BJ (cell line): ENCODE results near the gene C1QTNF3. TPM values are rescaled to one million over a fixed set of nuclear protein-coding genes. Genes with fewer than 3 reads are reported as not detected.
"Not testable (repeated sequence)": the region's sequence is repeated elsewhere in the genome, so short reads cannot be mapped to it uniquely, and the experiment has no call there.

ENCODE experiments used
- CTCF ChIA-PET: fragments of 350-600 bp; formaldehyde crosslinking; extraction: SDS; loops from one replicate; lab custom pipeline; 2021; ENCODE audit warnings: antibody characterized with exemption, inconsistent platforms; lab: Yijun Ruan, JAX
- POLR2A ChIA-PET: fragments of 300-600 bp; sonication (Branson Sonifier 250); formaldehyde crosslinking; extraction: SDS; loops from one replicate; lab custom pipeline; 2021; ENCODE audit warnings: antibody characterized with exemption; lab: Charles Lee
- DNase-seq: peaks from one replicate; pipeline ENCODE4 v3.0.0-alpha.2; 2011; ENCODE audit warnings: low read depth
- H3K27me3 ChIP-seq: 2 replicates; pipeline ENCODE4 v1.6.0; 2011; ENCODE audit warnings: low read length; ENCODE audit not compliant: control insufficient read depth, insufficient read depth
- H3K36me3 ChIP-seq: 2 replicates; pipeline ENCODE4 v1.5.1; 2011; ENCODE audit warnings: low read length; ENCODE audit not compliant: control insufficient read depth, insufficient read depth
- H3K4me3 ChIP-seq: 2 replicates; pipeline ENCODE4 v1.5.1; 2011; ENCODE audit warnings: low read depth, mild to moderate bottlenecking, control low read depth, low read length
- polyA plus RNA-seq: library from polyadenylated mRNA; depleted of rRNA; stranded (reverse); fragments of >200 nt; gene quantifications from 2 replicates; pipeline ENCODE4 v1.2.3, GENCODE V29; 2011
- TF ChIP-seq, protein P1 (sequence below): IDR thresholded peaks from 2 replicates; pipeline ENCODE4 v1.5.1; 2011; ENCODE audit warnings: low read depth, mild to moderate bottlenecking, control low read depth, inconsistent platforms, low read length, moderate library complexity; ENCODE audit not compliant: insufficient read depth

C1QTNF3 gene
- polyA plus RNA-seq, 1 experiment = 1.8 TPM

DNA sequence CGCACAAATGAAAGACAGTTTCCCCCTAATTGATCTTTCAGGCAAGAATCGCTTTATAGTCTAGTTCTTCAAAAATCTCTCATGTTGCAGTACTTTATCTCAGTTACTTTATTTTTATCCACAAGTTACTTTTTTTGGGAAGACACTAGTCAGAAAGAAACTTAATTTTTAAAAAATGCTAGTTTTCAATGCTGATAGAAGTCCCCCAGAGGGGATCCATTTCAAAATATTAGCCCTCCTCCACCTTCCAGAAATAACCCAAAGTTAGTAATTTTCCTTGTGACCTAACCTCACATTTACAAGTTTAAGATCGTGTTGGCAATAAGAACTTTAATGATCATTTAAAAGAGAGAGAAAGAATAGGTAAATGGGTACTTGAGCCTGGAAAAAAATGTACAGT lies 11.0 kb downstream of the C1QTNF3 start:
- H3K27me3 ChIP-seq = no peaks in the 10 kb centered on the region
- POLR2A ChIA-PET = no interaction called here
- DNase-seq = no peak
- no peaks in the 10 kb centered on the region for H3K36me3 ChIP-seq
- H3K4me3 ChIP-seq = no peak overlapping the region
- CTCF ChIA-PET = no interaction called here
- TF ChIP-seq, protein P1, sequence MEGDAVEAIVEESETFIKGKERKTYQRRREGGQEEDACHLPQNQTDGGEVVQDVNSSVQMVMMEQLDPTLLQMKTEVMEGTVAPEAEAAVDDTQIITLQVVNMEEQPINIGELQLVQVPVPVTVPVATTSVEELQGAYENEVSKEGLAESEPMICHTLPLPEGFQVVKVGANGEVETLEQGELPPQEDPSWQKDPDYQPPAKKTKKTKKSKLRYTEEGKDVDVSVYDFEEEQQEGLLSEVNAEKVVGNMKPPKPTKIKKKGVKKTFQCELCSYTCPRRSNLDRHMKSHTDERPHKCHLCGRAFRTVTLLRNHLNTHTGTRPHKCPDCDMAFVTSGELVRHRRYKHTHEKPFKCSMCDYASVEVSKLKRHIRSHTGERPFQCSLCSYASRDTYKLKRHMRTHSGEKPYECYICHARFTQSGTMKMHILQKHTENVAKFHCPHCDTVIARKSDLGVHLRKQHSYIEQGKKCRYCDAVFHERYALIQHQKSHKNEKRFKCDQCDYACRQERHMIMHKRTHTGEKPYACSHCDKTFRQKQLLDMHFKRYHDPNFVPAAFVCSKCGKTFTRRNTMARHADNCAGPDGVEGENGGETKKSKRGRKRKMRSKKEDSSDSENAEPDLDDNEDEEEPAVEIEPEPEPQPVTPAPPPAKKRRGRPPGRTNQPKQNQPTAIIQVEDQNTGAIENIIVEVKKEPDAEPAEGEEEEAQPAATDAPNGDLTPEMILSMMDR = no peak

DNA sequence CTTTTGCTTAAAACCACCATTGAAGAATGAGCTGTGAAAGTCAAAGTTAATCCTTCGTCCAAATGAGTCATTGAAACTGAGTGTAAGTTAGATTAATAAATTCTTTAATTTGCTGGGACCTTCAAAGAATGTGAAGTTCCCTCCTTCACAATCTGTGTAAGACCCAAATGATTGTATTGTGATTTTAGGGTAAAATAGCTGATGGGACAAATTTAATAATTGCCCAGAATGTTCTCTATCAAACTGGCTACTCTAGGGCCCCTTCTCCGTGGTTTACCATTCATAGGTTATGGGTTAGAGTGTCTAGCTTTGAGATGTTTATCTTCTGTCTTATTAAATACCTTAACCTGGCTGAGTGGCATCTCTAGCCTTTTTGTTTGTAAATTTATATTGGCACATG lies 11.9 kb downstream of the C1QTNF3 start:
- ChIA-PET CTCF (interaction anchor here (0.8 kb wide), 1 partner anchor 8 kb away, joined by 3 read pairs; no protein-coding TSS in a partner anchor), POLR2A (no interaction called here)
- no peak for DNase-seq
- TF ChIP-seq, protein P1 = no peak
- H3K36me3 ChIP-seq = no peaks in the 10 kb centered on the region
- no peak overlapping the region for H3K4me3 ChIP-seq
- no peaks in the 10 kb centered on the region for H3K27me3 ChIP-seq

DNA sequence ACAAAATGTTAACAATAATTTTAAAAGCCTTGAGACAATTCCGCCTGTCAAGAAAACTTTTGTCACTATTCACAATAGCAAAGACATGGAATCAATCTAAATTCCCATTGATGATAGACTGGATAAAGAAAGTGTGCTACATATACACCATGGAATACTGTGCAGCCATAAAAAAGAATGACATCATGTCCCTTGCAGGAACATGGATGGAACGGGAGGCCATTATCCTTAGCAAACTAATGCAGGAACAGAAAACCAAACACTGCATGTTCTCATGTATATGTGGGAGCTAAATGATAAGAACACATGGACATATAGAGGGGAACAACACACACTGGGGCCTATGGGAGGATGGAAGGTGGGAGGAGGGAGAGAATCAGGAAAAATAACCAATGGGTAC lies 12.4 kb downstream of the C1QTNF3 start:
- CTCF ChIA-PET = interaction anchor here (0.8 kb wide), 1 partner anchor 8 kb away, joined by 3 read pairs; no protein-coding TSS in a partner anchor
- H3K4me3 ChIP-seq, H3K36me3 ChIP-seq, POLR2A ChIA-PET, DNase-seq, H3K27me3 ChIP-seq: not testable (repeated sequence)

DNA sequence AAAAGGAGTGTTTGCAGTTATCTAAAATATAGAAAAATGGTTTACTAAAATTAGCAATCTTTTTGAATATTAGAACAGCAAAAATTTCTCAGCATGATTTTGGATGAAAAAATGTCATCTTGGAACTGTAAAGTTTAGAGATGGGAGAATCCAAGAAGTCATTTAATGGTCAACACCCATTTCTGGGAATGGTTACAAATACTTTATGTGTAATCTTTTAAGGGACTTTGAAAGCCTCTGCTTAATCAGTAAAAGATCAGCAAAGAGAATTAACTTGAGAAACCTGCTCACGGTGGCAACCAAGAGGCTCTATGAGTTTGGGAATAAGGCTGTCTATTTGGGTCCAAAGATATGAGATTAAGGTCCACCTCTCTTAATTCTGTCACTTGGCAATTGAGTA lies 13.0 kb downstream of the C1QTNF3 start:
- ChIA-PET POLR2A (no interaction called here), CTCF (no interaction called here)
- Histone ChIP-seq H3K4me3 (no peak overlapping the region), H3K36me3 (no peaks in the 10 kb centered on the region), H3K27me3 (no peaks in the 10 kb centered on the region)
- DNase-seq = no peak
- TF ChIP-seq, protein P1 = no peak

DNA sequence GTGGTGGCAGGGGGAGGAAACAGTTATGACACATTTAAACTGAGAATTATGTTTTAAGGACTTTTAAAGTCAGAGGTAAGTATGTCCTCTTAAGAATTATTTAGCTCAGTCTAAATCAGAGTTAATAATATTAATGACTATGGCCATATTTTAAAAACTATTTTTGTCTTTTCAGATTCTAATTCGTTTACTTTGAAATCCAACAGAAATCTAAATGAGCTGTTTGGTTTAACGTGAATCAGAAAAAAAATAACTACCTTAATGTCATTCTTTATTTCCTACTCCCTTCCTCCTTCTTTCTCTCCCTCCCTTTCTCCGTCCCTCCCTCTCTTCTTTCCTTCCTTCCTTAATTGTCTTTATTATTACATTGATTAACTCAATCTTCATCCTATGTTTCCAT lies 14.7 kb downstream of the C1QTNF3 start:
- no peaks in the 10 kb centered on the region for H3K36me3 ChIP-seq
- ChIA-PET POLR2A (no interaction called here), CTCF (no interaction called here)
- no peak for DNase-seq
- H3K27me3 ChIP-seq = no peaks in the 10 kb centered on the region
- H3K4me3 ChIP-seq = no peak overlapping the region
- TF ChIP-seq, protein P1 = no peak

DNA sequence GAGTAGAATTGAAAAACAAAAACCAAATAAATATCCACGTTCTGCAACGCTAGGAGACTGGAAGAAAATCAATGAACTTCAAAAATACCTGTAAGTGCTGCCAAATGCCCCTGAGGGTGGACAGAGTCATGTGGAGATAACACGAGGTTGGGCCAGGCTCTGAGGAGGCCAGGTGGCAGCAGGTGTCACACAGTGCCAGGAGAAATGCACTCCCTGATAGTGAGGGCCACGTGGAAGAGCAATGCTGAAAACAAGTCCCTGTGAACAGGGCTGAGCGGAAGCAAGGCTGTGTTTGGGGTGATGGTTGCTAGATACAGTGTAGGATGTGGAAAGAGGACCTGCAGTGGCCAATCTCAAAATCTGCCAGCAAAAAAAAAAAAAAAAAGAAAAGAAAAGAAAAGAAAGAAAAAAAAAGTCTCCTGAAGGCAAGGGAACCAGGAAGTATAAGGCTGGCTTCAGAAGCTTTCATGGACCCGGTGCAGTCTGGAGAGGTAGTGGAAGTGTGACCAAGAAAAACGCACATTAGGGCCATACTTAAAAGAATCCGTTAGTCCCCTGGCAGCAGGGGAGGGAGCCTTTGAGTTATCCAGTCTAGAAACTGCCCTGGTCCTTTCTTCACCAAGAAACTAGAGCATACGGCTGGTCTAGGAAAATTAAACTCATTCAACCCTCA lies 16.8 kb downstream of the C1QTNF3 start:
- POLR2A ChIA-PET = no interaction called here
- no peak for DNase-seq
- Histone ChIP-seq H3K27me3 (no peaks in the 10 kb centered on the region), H3K36me3 (no peaks in the 10 kb centered on the region), H3K4me3 (no peak overlapping the region)
- CTCF ChIA-PET = interaction anchor here (1.8 kb wide), 1 partner anchor 11 kb away, joined by 12 read pairs; no protein-coding TSS in a partner anchor
- TF ChIP-seq, protein P1 = no peak
